ENCODE measurements around the gene CERS4.

GRCh38 chr19:8168537-8168936 lies 40.6 kb upstream of the CERS4 start:
- TF ChIP-seq POLR2A (IDR thresholded peaks at IDR 0.05; ENCODE audit: low read depth, low read length) (no peak), CTCF (IDR thresholded peaks at IDR 0.05; ENCODE audit: extremely low read depth in 1 of 2, insufficient read depth in 1 of 2, low read depth in 1 of 2, low read length in 2 of 2) (no peak), GATA2 (IDR thresholded peaks at IDR 0.05; ENCODE audit: insufficient read depth, insufficient read length, low read depth, low read length) (no peak), EZH2 (IDR thresholded peaks at IDR 0.05; ENCODE audit: borderline replicate concordance, low read depth, low read length, severe bottlenecking) (no peak)
